ENCODE results near the gene SLC41A2. TPM values are rescaled to one million over a fixed set of nuclear protein-coding genes. Genes with fewer than 3 reads are reported as not detected.

Gene SLC41A2
- total and polyA plus RNA-seq, 7 donors = 6.5 to 24.6 (median 19.7) TPM

DNA sequence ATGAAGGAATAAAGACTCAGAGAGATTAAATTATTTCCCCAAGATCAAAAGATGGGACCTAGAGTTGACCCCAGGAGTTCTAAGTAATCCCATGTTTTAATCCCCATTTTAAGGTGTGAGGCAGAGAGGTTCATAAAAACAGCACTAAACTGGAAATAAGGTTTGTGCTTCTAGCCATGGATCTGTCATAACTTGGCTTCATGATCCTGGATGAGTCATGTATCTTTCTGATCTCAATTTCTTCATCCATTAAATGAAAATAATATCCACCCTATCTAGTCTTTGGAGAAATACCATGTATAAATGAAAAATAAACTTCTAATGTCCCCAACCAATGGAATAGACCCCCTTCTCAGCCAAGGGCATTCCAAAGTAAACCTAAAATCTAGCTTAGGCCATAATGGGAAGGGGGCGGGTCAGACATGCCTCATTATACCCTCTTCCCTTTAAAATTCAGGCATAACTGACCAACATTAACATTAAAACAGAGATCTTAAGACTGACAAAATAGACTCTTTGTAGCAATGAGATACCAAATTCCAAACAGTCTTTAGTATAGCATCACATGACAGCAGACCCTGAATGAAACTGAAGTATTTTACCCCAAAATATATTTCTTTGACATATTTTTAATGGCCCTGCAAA, 47.8 kb downstream of the SLC41A2 start:
- DNase-seq = no peak
- no peaks in the 10 kb centered on the region for H3K9me3 ChIP-seq
- 96 to 97% methylated on average over 1 of the region's 1 CpG for WGBS, 2 donors
- peak overlapping the region in 3 of 4 donors; percentile 9 to 33 (median 20) for H3K27ac ChIP-seq
- H3K4me3 ChIP-seq = no peak overlapping the region
- peaks cover 0 to 7% (median 0%) of the 10 kb centered on the region in 4 donors for H3K4me1 ChIP-seq
- H3K27me3 ChIP-seq = no peaks in the 10 kb centered on the region
- intact Hi-C loops (cut with DNase I) = no loop called here
- TF ChIP-seq POLR2AphosphoS5 (IDR thresholded peaks at IDR 0.05) (no peak), EP300 (IDR thresholded peaks at IDR 0.05) (no peak), POLR2A (IDR thresholded peaks at IDR 0.05) (no peak)
- TF ChIP-seq, protein P1, sequence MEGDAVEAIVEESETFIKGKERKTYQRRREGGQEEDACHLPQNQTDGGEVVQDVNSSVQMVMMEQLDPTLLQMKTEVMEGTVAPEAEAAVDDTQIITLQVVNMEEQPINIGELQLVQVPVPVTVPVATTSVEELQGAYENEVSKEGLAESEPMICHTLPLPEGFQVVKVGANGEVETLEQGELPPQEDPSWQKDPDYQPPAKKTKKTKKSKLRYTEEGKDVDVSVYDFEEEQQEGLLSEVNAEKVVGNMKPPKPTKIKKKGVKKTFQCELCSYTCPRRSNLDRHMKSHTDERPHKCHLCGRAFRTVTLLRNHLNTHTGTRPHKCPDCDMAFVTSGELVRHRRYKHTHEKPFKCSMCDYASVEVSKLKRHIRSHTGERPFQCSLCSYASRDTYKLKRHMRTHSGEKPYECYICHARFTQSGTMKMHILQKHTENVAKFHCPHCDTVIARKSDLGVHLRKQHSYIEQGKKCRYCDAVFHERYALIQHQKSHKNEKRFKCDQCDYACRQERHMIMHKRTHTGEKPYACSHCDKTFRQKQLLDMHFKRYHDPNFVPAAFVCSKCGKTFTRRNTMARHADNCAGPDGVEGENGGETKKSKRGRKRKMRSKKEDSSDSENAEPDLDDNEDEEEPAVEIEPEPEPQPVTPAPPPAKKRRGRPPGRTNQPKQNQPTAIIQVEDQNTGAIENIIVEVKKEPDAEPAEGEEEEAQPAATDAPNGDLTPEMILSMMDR (IDR thresholded peaks at IDR 0.05) = no peak
- H3K36me3 ChIP-seq = no peaks in the 10 kb centered on the region

DNA sequence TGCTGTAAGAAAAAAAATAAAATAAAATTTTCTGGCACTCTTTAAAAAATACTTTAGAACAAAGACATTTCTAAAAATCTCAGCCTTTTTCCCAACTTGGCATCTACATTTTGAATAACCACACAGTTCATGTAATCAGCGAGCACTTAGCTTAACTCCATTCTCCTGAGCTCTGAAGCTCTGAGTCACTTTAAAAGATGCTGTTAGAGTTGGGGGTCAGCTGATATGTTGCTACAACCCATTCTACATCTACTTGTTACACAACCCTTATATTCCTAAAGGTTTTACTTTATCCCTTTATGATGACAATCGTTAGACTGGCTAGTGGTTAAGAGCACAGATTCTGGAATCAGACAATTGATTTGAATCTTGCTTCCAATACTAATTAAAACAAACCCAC, 48.3 kb downstream of the SLC41A2 start:
- TF ChIP-seq, protein P1 (IDR thresholded peaks at IDR 0.05) = no peak
- TF ChIP-seq POLR2AphosphoS5 (IDR thresholded peaks at IDR 0.05) (no peak), EP300 (IDR thresholded peaks at IDR 0.05) (no peak), POLR2A (IDR thresholded peaks at IDR 0.05) (no peak)
- no peaks in the 10 kb centered on the region for H3K9me3 ChIP-seq
- WGBS, 2 donors = 89 to 92% methylated on average over 2 of the region's 2 CpGs
- H3K27ac ChIP-seq = peak overlapping the region in 3 of 4 donors; percentile 9 to 33 (median 20)
- H3K4me1 ChIP-seq = peaks cover 0 to 5% (median 0%) of the 10 kb centered on the region in 4 donors
- intact Hi-C loops (cut with DNase I) = no loop called here
- no peaks in the 10 kb centered on the region for H3K36me3 ChIP-seq
- H3K27me3 ChIP-seq = no peaks in the 10 kb centered on the region
- H3K4me3 ChIP-seq = no peak overlapping the region
- DNase-seq = no peak

Other genes starting within 250 kb of the SLC41A2 start
- gene NOPCHAP1, start 28.0 kb upstream of the SLC41A2 start, total RNA-seq = 1 to 10 TPM; 3.9 to 6.6 (median 6.1) TPM
- 1 to 10 TPM; 7.2 to 9.1 (median 8.8) TPM for gene NOPCHAP1, start 28.0 kb upstream of the SLC41A2 start, polyA plus RNA-seq
- gene ALDH1L2, start 126.2 kb upstream of the SLC41A2 start, total RNA-seq = 10 to 100 TPM in 1 of 4 donors, 1 to 10 TPM in 3; 3.1 to 13.0 (median 6.6) TPM
- 1 to 10 TPM in 1 of 3 donors, under 1 TPM in 2; 0.23 to 1.3 (median 0.60) TPM for gene ALDH1L2, start 126.2 kb upstream of the SLC41A2 start, polyA plus RNA-seq
- gene WASHC4, start 149.4 kb upstream of the SLC41A2 start, total RNA-seq = 10 to 100 TPM; 43.3 to 64.3 (median 59.7) TPM
- 10 to 100 TPM in 2 of 3 donors, 1 to 10 TPM in 1; 9.6 to 15.3 (median 10.2) TPM for gene WASHC4, start 149.4 kb upstream of the SLC41A2 start, polyA plus RNA-seq

All from sigmoid colon (tissue), 7 donors.